ENCODE measurements around the gene CABLES1.

GRCh38 chr18:23115683-23116096 is 19.6 kb upstream of the CABLES1 start:
- TF ChIP-seq CTCF (IDR thresholded peaks at IDR 0.05) (no peak), POLR2AphosphoS5 (IDR thresholded peaks at IDR 0.05; ENCODE audit: low read depth, low read length) (no peak; the same call in 1 of the 2 replicates), SIN3A (IDR thresholded peaks at IDR 0.05; ENCODE audit: borderline replicate concordance, insufficient read depth, low read depth, low read length) (no peak), REST (IDR thresholded peaks at IDR 0.05; ENCODE audit: insufficient read depth in 1 of 2, low read depth in 2 of 2, low read length in 1 of 2) (no peak)

Measured in Panc1 (cell line).